Measurements from ENCODE around the gene SORBS1. TPM values are rescaled to one million over a fixed set of nuclear protein-coding genes. Genes with fewer than 3 reads are reported as not detected.

Gene SORBS1
- polyA plus RNA-seq, 1 donor from 2014 or later, result 39.5 TPM

DNA sequence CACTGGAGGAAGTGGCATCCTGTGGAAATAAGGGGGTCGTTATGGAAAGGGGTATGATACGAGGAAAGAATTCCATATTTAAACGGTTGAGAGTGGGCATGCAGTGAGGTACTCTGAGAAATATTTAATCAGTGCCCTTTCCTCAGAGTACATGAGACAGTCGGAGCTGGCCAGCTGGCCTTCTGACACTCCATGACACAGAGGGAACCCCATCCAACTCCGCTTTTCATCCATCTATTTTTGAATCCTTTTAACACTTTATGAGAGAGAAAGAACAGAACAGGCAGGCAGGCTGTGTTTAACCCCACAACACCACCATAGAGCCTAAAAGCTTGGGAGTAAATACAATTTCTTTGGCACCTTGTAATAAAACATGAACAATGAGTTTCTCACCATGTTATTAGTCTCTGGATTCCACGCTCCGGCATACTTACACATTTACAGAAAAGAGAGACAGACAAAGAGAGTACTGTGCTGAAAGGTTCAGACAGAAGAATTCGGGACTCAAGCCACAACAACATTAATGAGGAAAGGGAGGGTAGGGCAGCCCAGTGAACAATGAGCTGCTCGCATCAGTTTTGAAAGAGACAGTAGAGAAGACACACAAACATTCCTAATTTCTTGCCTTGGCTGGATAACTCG, 146.2 kb downstream of the SORBS1 start:
- H3K9ac ChIP-seq (ENCODE audit: low read length), result no peak overlapping the region
- no peaks in the 10 kb centered on the region for H3K9me3 ChIP-seq (ENCODE audit: low read length)
- H3K79me2 ChIP-seq (replicated peaks; ENCODE audit: insufficient read depth, low read length), result no peaks in the 10 kb centered on the region
- no peaks in the 10 kb centered on the region for H3K27me3 ChIP-seq (ENCODE audit: insufficient read depth, low read depth, low read length)
- H3K4me3 ChIP-seq (ENCODE audit: low read length), result no peak overlapping the region
- no peak overlapping the region for H2AFZ ChIP-seq (ENCODE audit: low read depth, low read length)
- TF ChIP-seq RAD21 (conservative IDR thresholded peaks at IDR 0.05), result no peak
- no peak for TF ChIP-seq EZH2 (IDR thresholded peaks at IDR 0.05; ENCODE audit: borderline replicate concordance, insufficient read depth, low read length, poor library complexity, severe bottlenecking)
- no peak for TF ChIP-seq SMC3 (conservative IDR thresholded peaks at IDR 0.05; ENCODE audit: poor library complexity)
- TF ChIP-seq EP300 (conservative IDR thresholded peaks at IDR 0.05; ENCODE audit: poor library complexity, severe bottlenecking), result no peak
- TF ChIP-seq TAF1 (IDR thresholded peaks at IDR 0.05; ENCODE audit: low read depth), result no peak
- TF ChIP-seq, protein P1, sequence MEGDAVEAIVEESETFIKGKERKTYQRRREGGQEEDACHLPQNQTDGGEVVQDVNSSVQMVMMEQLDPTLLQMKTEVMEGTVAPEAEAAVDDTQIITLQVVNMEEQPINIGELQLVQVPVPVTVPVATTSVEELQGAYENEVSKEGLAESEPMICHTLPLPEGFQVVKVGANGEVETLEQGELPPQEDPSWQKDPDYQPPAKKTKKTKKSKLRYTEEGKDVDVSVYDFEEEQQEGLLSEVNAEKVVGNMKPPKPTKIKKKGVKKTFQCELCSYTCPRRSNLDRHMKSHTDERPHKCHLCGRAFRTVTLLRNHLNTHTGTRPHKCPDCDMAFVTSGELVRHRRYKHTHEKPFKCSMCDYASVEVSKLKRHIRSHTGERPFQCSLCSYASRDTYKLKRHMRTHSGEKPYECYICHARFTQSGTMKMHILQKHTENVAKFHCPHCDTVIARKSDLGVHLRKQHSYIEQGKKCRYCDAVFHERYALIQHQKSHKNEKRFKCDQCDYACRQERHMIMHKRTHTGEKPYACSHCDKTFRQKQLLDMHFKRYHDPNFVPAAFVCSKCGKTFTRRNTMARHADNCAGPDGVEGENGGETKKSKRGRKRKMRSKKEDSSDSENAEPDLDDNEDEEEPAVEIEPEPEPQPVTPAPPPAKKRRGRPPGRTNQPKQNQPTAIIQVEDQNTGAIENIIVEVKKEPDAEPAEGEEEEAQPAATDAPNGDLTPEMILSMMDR (IDR thresholded peaks at IDR 0.05; ENCODE audit: poor library complexity, severe bottlenecking), result no peak
- no peak for TF ChIP-seq POLR2AphosphoS5 (IDR thresholded peaks at IDR 0.05)
- TF ChIP-seq, protein P2, sequence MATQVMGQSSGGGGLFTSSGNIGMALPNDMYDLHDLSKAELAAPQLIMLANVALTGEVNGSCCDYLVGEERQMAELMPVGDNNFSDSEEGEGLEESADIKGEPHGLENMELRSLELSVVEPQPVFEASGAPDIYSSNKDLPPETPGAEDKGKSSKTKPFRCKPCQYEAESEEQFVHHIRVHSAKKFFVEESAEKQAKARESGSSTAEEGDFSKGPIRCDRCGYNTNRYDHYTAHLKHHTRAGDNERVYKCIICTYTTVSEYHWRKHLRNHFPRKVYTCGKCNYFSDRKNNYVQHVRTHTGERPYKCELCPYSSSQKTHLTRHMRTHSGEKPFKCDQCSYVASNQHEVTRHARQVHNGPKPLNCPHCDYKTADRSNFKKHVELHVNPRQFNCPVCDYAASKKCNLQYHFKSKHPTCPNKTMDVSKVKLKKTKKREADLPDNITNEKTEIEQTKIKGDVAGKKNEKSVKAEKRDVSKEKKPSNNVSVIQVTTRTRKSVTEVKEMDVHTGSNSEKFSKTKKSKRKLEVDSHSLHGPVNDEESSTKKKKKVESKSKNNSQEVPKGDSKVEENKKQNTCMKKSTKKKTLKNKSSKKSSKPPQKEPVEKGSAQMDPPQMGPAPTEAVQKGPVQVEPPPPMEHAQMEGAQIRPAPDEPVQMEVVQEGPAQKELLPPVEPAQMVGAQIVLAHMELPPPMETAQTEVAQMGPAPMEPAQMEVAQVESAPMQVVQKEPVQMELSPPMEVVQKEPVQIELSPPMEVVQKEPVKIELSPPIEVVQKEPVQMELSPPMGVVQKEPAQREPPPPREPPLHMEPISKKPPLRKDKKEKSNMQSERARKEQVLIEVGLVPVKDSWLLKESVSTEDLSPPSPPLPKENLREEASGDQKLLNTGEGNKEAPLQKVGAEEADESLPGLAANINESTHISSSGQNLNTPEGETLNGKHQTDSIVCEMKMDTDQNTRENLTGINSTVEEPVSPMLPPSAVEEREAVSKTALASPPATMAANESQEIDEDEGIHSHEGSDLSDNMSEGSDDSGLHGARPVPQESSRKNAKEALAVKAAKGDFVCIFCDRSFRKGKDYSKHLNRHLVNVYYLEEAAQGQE (IDR thresholded peaks at IDR 0.05; ENCODE audit: borderline replicate concordance), result no peak
- no peak for TF ChIP-seq MXI1 (conservative IDR thresholded peaks at IDR 0.05; ENCODE audit: poor library complexity, severe bottlenecking)
- no peaks in the 10 kb centered on the region for H3F3A ChIP-seq (ENCODE audit: insufficient read depth, low read length, poor library complexity, severe bottlenecking)
- H3K9me2 ChIP-seq (ENCODE audit: insufficient read depth, low read length), result no peaks in the 10 kb centered on the region
- no peak overlapping the region for H3K4me2 ChIP-seq (ENCODE audit: low read length)
- peaks cover 10% of the 10 kb centered on the region for H3K36me3 ChIP-seq (ENCODE audit: insufficient read depth, low read length)
- no peak overlapping the region for H3K27ac ChIP-seq (ENCODE audit: low read length)
- H4K20me1 ChIP-seq (ENCODE audit: insufficient read depth), result no peaks in the 10 kb centered on the region

DNA sequence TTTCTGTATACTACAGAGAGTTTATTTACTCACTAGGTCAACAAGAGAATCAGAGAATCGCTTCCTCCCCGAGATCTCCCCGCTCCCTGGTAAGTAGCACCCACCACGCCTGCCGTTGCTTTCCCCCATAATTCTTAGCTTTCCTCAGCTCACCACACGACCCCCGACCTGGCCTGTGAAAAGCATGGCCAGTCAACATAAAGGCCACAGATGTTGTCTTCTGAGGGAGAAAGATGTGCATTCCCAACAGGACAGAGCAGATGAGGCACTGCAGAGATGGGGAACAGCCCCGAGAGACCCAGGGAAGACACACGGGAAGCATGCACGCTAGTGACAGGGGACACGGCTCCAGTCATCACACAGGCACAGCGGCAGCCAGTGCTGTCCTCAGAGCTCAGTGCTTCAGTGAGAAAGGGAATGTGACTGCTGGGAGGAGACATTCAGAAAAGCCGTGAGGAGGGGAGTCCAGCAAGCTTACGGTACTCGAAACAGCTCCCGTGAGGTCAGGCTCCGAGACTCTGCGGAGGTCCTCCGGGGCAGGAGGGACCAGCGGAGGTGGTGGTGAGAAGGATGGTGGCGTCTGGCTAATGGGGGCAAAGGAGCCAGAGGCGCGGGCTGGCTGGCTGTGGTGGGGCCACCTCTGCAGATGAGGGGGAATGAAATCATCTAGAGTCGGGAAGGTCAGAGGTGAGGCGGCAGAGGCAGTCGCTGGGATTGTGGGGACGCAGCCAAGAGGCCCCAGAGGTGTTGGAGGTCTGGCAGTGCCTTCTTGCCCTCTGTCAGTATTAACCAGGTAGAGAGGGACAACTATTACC, 146.9 kb downstream of the SORBS1 start:
- no peaks in the 10 kb centered on the region for H3F3A ChIP-seq (ENCODE audit: insufficient read depth, low read length, poor library complexity, severe bottlenecking)
- no peak overlapping the region for H3K4me2 ChIP-seq (ENCODE audit: low read length)
- peaks cover 10% of the 10 kb centered on the region for H3K36me3 ChIP-seq (ENCODE audit: insufficient read depth, low read length)
- TF ChIP-seq, protein P2 (IDR thresholded peaks at IDR 0.05; ENCODE audit: borderline replicate concordance), result no peak
- H3K9ac ChIP-seq (ENCODE audit: low read length), result no peak overlapping the region
- H3K9me2 ChIP-seq (ENCODE audit: insufficient read depth, low read length), result no peaks in the 10 kb centered on the region
- no peak overlapping the region for H2AFZ ChIP-seq (ENCODE audit: low read depth, low read length)
- H3K4me3 ChIP-seq (ENCODE audit: low read length), result no peak overlapping the region
- no peaks in the 10 kb centered on the region for H3K27me3 ChIP-seq (ENCODE audit: insufficient read depth, low read depth, low read length)
- no peaks in the 10 kb centered on the region for H3K9me3 ChIP-seq (ENCODE audit: low read length)
- no peak overlapping the region for H3K27ac ChIP-seq (ENCODE audit: low read length)
- H4K20me1 ChIP-seq (ENCODE audit: insufficient read depth), result no peaks in the 10 kb centered on the region
- no peaks in the 10 kb centered on the region for H3K79me2 ChIP-seq (replicated peaks; ENCODE audit: insufficient read depth, low read length)

Data from neural cell (in vitro differentiated cells).